Osteocyte (in vitro differentiated cells): ENCODE results near the gene CRIP1. TPM values are rescaled to one million over a fixed set of nuclear protein-coding genes. Genes with fewer than 3 reads are reported as not detected.

Experiments
- DNase-seq: peaks from one replicate; pipeline ENCODE4 v3.0.0; 2021; ENCODE audit warnings: mixed read lengths; ENCODE audit not compliant: unreplicated experiment; ENCODE audit errors: extremely low spot score
- H3K27ac Mint-ChIP-seq: one replicate; pipeline ENCODE4 v1.8.0; 2021; ENCODE audit warnings: mild to moderate bottlenecking, mixed read lengths; ENCODE audit not compliant: unreplicated experiment
- H3K27me3 Mint-ChIP-seq: one replicate; pipeline ENCODE4 v1.8.0; 2021; ENCODE audit warnings: mixed read lengths; ENCODE audit not compliant: unreplicated experiment
- H3K36me3 Mint-ChIP-seq: one replicate; pipeline ENCODE4 v1.8.0; 2021; ENCODE audit warnings: mixed read lengths; ENCODE audit not compliant: unreplicated experiment
- H3K4me1 Mint-ChIP-seq: one replicate; pipeline ENCODE4 v1.8.0; 2021; ENCODE audit warnings: mixed read lengths; ENCODE audit not compliant: unreplicated experiment
- H3K4me3 Mint-ChIP-seq: one replicate; pipeline ENCODE4 v1.8.0; 2021; ENCODE audit warnings: mild to moderate bottlenecking, moderate library complexity, mixed read lengths; ENCODE audit not compliant: unreplicated experiment
- H3K9me3 Mint-ChIP-seq: one replicate; pipeline ENCODE4 v1.8.0; 2021; ENCODE audit warnings: mixed read lengths; ENCODE audit not compliant: unreplicated experiment
- total RNA-seq: library from RNA; stranded (reverse); gene quantifications from 2 replicates; pipeline ENCODE4 v1.2.1, GENCODE V29; 2021
- TF ChIP-seq, protein P1 (sequence below): fragments of 200-600 bp; sonication (generic); IDR thresholded peaks from 2 replicates; pipeline ENCODE4 v1.5.0; 2021; ENCODE audit warnings: antibody characterized with exemption, mild to moderate bottlenecking, moderate library complexity

The CRIP1 gene
- total RNA-seq, 1 donor from 2014 or later: 31.0 TPM

DNA sequence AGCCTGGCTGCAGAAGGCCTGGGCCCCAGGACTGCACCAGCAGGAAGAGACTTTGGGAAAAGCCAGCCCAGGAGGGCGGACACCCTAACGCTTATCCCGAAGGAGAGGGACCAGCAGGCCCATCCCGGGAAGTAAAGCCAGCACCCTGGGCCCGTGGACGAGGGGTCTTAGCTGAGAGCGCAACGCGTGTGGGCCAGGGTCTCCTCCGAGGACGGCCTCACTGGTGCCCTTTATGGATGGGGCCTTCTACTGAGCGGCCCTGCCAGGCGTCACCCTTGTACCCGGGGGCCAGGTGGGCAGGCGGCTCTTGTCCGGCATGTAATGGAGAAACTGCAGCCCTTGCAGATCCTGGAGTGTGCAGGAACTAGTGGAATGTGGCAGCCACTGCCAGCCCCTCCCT is 18.4 kb downstream of the CRIP1 start:
- no peaks in the 10 kb centered on the region for H3K36me3 Mint-ChIP-seq
- H3K27me3 Mint-ChIP-seq: peaks cover 7% of the 10 kb centered on the region
- no peaks in the 10 kb centered on the region for H3K4me1 Mint-ChIP-seq
- no peak overlapping the region for H3K27ac Mint-ChIP-seq
- no peaks in the 10 kb centered on the region for H3K9me3 Mint-ChIP-seq
- TF ChIP-seq, protein P1, sequence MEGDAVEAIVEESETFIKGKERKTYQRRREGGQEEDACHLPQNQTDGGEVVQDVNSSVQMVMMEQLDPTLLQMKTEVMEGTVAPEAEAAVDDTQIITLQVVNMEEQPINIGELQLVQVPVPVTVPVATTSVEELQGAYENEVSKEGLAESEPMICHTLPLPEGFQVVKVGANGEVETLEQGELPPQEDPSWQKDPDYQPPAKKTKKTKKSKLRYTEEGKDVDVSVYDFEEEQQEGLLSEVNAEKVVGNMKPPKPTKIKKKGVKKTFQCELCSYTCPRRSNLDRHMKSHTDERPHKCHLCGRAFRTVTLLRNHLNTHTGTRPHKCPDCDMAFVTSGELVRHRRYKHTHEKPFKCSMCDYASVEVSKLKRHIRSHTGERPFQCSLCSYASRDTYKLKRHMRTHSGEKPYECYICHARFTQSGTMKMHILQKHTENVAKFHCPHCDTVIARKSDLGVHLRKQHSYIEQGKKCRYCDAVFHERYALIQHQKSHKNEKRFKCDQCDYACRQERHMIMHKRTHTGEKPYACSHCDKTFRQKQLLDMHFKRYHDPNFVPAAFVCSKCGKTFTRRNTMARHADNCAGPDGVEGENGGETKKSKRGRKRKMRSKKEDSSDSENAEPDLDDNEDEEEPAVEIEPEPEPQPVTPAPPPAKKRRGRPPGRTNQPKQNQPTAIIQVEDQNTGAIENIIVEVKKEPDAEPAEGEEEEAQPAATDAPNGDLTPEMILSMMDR: no peak
- DNase-seq: no peak
- H3K4me3 Mint-ChIP-seq: no peak overlapping the region

DNA sequence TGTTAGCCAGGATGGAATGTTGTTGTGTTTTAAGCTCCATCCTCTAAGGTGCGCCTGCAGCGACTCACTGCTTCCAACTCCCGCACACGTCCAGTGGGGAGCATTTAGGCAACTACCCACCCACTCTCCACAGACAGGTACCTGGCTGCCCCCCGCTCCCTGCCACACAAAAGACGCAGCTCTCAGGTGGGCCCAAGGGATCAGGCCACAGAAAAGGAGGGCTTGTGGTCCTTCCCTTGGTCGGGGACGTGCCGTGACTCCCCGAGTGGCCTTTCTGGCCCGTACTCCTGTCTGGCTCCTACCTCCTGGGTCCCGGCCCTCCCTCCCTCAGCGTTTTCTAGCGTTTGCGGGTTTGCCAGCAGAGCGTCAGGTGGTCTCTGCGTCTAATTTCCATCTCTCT is 20.6 kb downstream of the CRIP1 start:
- Mint-ChIP-seq H3K4me1 (no peaks in the 10 kb centered on the region), H3K9me3 (no peaks in the 10 kb centered on the region), H3K36me3 (no peaks in the 10 kb centered on the region), H3K4me3 (no peak overlapping the region), H3K27ac (no peak overlapping the region), H3K27me3 (peaks cover 17% of the 10 kb centered on the region)
- DNase-seq: no peak
- TF ChIP-seq, protein P1: no peak

DNA sequence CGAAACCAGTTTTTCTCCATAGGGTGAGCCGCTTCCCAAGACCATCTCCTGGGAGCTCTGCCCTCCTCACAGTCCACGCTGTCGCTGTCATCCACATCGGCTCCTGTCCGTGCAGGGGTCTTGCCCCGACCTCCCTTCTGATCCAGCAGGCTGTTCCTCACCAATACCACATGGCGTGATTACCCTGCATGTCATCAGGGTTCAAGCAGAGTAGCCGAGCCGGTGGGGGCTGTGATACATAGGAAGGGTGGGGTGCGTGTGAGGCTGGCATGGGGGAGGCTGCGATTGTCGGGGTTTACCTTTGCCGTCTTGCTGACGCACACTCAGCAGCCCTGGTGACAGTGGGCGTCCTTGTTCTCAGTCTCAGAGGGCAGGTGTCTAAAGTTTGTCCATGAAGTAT is 21.4 kb downstream of the CRIP1 start:
- H3K27me3 Mint-ChIP-seq: peaks cover 21% of the 10 kb centered on the region
- no peak overlapping the region for H3K4me3 Mint-ChIP-seq
- DNase-seq: no peak
- TF ChIP-seq, protein P1: no peak
- H3K36me3 Mint-ChIP-seq: no peaks in the 10 kb centered on the region
- no peaks in the 10 kb centered on the region for H3K4me1 Mint-ChIP-seq
- no peak overlapping the region for H3K27ac Mint-ChIP-seq
- no peaks in the 10 kb centered on the region for H3K9me3 Mint-ChIP-seq

DNA sequence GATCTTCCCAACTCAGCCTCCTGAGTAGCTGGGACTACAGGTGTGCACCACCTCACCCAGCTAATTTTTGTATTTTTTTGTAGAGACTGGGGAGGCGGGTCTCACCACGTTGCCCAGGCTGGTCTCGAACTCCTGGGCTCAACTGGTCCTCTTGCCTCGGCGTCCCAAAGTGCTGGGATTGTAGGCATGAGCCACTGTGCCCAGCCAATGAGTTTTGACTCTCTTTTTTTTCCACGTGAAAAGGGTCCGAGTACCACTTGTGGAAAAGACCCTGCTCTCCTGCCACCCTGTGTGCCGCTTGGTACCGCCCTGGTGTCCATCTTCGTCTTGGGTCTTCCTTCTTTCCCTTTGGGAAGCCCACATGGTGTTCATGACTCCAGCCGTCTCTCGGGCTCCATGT is 21.9 kb downstream of the CRIP1 start:
- H3K4me1 Mint-ChIP-seq: no peaks in the 10 kb centered on the region
- no peak for DNase-seq
- TF ChIP-seq, protein P1: no peak
- H3K27me3 Mint-ChIP-seq: peaks cover 25% of the 10 kb centered on the region
- no peaks in the 10 kb centered on the region for H3K9me3 Mint-ChIP-seq
- no peak overlapping the region for H3K4me3 Mint-ChIP-seq
- H3K36me3 Mint-ChIP-seq: no peaks in the 10 kb centered on the region
- no peak overlapping the region for H3K27ac Mint-ChIP-seq

DNA sequence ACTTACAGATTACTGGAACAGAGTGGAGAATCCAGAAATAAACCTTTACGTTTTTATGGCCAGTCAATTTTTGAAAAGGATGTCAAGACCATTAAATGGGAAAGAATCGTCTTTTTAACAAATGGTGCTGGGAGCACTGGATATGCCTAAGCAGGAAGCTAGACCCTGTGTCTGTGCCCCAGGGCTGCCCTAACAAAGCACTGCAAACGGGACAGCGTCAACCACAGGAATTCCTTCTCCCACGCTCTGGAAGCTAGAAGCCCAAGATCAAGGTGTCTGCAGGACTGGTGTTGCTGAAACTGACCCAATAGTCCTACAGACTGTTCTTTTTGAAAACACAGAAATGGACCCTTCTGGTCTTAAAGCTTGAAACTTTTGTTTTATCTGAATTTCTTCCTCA is 30.4 kb downstream of the CRIP1 start:
- H3K36me3 Mint-ChIP-seq: no peaks in the 10 kb centered on the region
- DNase-seq: no peak
- no peaks in the 10 kb centered on the region for H3K4me1 Mint-ChIP-seq
- no peak overlapping the region for H3K27ac Mint-ChIP-seq
- TF ChIP-seq, protein P1: no peak
- peaks cover 36% of the 10 kb centered on the region for H3K27me3 Mint-ChIP-seq
- no peaks in the 10 kb centered on the region for H3K9me3 Mint-ChIP-seq
- no peak overlapping the region for H3K4me3 Mint-ChIP-seq
